GM18520 (cell line): ENCODE measurements around the gene PALM.
"Not testable (repeated sequence)": the region's sequence is repeated elsewhere in the genome, so short reads cannot be mapped to it uniquely, and the experiment has no call there.

Experiments
- ATAC-seq: cut with Tn5 transposase; IDR thresholded peaks from one replicate; pipeline ENCODE4 v1.9.1; 2021; ENCODE audit not compliant: unreplicated experiment

Gene PALM

GRCh38 chr19:703651-704446 lies 4.9 kb upstream of the PALM start:
- no peak for ATAC-seq

GRCh38 chr19:704447-704741 lies 4.3 kb upstream of the PALM start:
- ATAC-seq: no peak

- no peak for ATAC-seq
Measured at GRCh38 chr19:709196-709964, 645 bp downstream of the PALM start.

- no peak for ATAC-seq
Measured at GRCh38 chr19:709965-710571, 1.3 kb downstream of the PALM start.

- ATAC-seq: no peak
Measured at GRCh38 chr19:710767-711166, 2.0 kb downstream of the PALM start.

GRCh38 chr19:711254-711653 lies 2.5 kb downstream of the PALM start:
- no peak for ATAC-seq

- no peak for ATAC-seq
Measured at GRCh38 chr19:715347-715746, 6.6 kb downstream of the PALM start.

- no peak for ATAC-seq
Measured at GRCh38 chr19:718251-718951, 9.7 kb downstream of the PALM start.

GRCh38 chr19:718991-719512 lies 10.3 kb downstream of the PALM start:
- no peak for ATAC-seq

- ATAC-seq: no peak
Measured at GRCh38 chr19:719636-720344, 11.1 kb downstream of the PALM start.

- no peak for ATAC-seq
Measured at GRCh38 chr19:720345-721160, 11.8 kb downstream of the PALM start.

- no peak for ATAC-seq
Measured at GRCh38 chr19:722553-723101, 13.9 kb downstream of the PALM start.

GRCh38 chr19:723247-723646 lies 14.5 kb downstream of the PALM start:
- ATAC-seq: no peak

GRCh38 chr19:723714-724113 lies 15.0 kb downstream of the PALM start:
- no peak for ATAC-seq

- ATAC-seq: no peak
Measured at GRCh38 chr19:725461-726089, 16.8 kb downstream of the PALM start.

GRCh38 chr19:726993-727956 lies 18.5 kb downstream of the PALM start:
- no peak for ATAC-seq

GRCh38 chr19:728011-728410 lies 19.3 kb downstream of the PALM start:
- ATAC-seq: no peak

GRCh38 chr19:729564-729963 lies 20.8 kb downstream of the PALM start:
- ATAC-seq: not testable (repeated sequence)
